ENCODE measurements around the gene ALPK1.

The ALPK1 gene

GRCh38 chr4:112418092-112418491 lies 120.9 kb downstream of the ALPK1 start:
- no CpG with 5 or more reads among the region's 10 CpGs for WGBS (ENCODE audit: extremely low coverage, insufficient coverage, insufficient read length)
- Histone ChIP-seq H4K91ac (ENCODE audit: low read depth, low read length) (no peak overlapping the region), H3K79me1 (ENCODE audit: low read length) (no peaks in the 10 kb centered on the region), H2AFZ (ENCODE audit: insufficient read depth, low read length, poor library complexity) (no peak overlapping the region), H2BK5ac (ENCODE audit: low read depth, low read length, poor library complexity) (no peak overlapping the region), H2AK5ac (ENCODE audit: low read length) (no peak overlapping the region), H3K4me3 (ENCODE audit: low read depth, low read length) (no peak overlapping the region), H3K27me3 (ENCODE audit: insufficient read depth, low read length) (no peaks in the 10 kb centered on the region), H2BK12ac (ENCODE audit: low read length) (no peak overlapping the region), H3K9me3 (ENCODE audit: insufficient read depth, low read depth, low read length) (no peaks in the 10 kb centered on the region), H2BK120ac (ENCODE audit: insufficient read depth, low read length, poor library complexity) (no peak overlapping the region), H3K36me3 (ENCODE audit: control insufficient read depth in 1 of 2, insufficient read depth in 2 of 2, low read length in 2 of 2) (no peaks in the 10 kb centered on the region), H3K23ac (ENCODE audit: low read length) (no peak overlapping the region), H4K8ac (ENCODE audit: low read depth, low read length) (no peak overlapping the region), H3K18ac (ENCODE audit: low read length) (no peak overlapping the region), H4K12ac (ENCODE audit: low read depth, low read length) (no peak overlapping the region), H3K79me2 (ENCODE audit: control insufficient read depth, insufficient read depth, low read length, poor library complexity) (no peaks in the 10 kb centered on the region), H3K4me1 (ENCODE audit: control insufficient read depth in 1 of 2, insufficient read depth in 2 of 2, low read length in 2 of 2) (no peaks in the 10 kb centered on the region), H3K4ac (ENCODE audit: low read depth, low read length) (no peak overlapping the region), H3K14ac (ENCODE audit: low read length) (no peak overlapping the region), H3K4me2 (ENCODE audit: low read length) (no peak overlapping the region), H3K27ac (ENCODE audit: low read depth, low read length) (no peak overlapping the region), H3K9ac (ENCODE audit: low read length) (no peak overlapping the region)
- no peak for DNase-seq

- H4K91ac ChIP-seq (ENCODE audit: low read depth, low read length), result no peak overlapping the region
- no CpG with 5 or more reads among the region's 7 CpGs for WGBS (ENCODE audit: extremely low coverage, insufficient coverage, insufficient read length)
- H2BK12ac ChIP-seq (ENCODE audit: low read length), result no peak overlapping the region
- H3K18ac ChIP-seq (ENCODE audit: low read length), result no peak overlapping the region
- H3K79me2 ChIP-seq (ENCODE audit: control insufficient read depth, insufficient read depth, low read length, poor library complexity), result no peaks in the 10 kb centered on the region
- H3K9me3 ChIP-seq (ENCODE audit: insufficient read depth, low read depth, low read length), result no peaks in the 10 kb centered on the region
- H2BK5ac ChIP-seq (ENCODE audit: low read depth, low read length, poor library complexity), result no peak overlapping the region
- no peaks in the 10 kb centered on the region for H3K36me3 ChIP-seq (ENCODE audit: control insufficient read depth in 1 of 2, insufficient read depth in 2 of 2, low read length in 2 of 2)
- H3K4me1 ChIP-seq (ENCODE audit: control insufficient read depth in 1 of 2, insufficient read depth in 2 of 2, low read length in 2 of 2), result no peaks in the 10 kb centered on the region
- no peak overlapping the region for H3K27ac ChIP-seq (ENCODE audit: low read depth, low read length)
- no peak overlapping the region for H2BK120ac ChIP-seq (ENCODE audit: insufficient read depth, low read length, poor library complexity)
- H3K4me3 ChIP-seq (ENCODE audit: low read depth, low read length), result no peak overlapping the region
- no peak overlapping the region for H3K4ac ChIP-seq (ENCODE audit: low read depth, low read length)
- H2AK5ac ChIP-seq (ENCODE audit: low read length), result no peak overlapping the region
- H3K14ac ChIP-seq (ENCODE audit: low read length), result no peak overlapping the region
- no peak overlapping the region for H3K23ac ChIP-seq (ENCODE audit: low read length)
- no peaks in the 10 kb centered on the region for H3K27me3 ChIP-seq (ENCODE audit: insufficient read depth, low read length)
- H3K9ac ChIP-seq (ENCODE audit: low read length), result no peak overlapping the region
- no peak overlapping the region for H4K8ac ChIP-seq (ENCODE audit: low read depth, low read length)
- H3K4me2 ChIP-seq (ENCODE audit: low read length), result no peak overlapping the region
- peak; percentile 61 to 78 for DNase-seq
- no peak overlapping the region for H4K12ac ChIP-seq (ENCODE audit: low read depth, low read length)
- no peaks in the 10 kb centered on the region for H3K79me1 ChIP-seq (ENCODE audit: low read length)
- no peak overlapping the region for H2AFZ ChIP-seq (ENCODE audit: insufficient read depth, low read length, poor library complexity)
Observed at GRCh38 chr4:112421911-112422310, 124.7 kb downstream of the ALPK1 start.

- no peak overlapping the region for H3K4me3 ChIP-seq (ENCODE audit: low read depth, low read length)
- H3K79me2 ChIP-seq (ENCODE audit: control insufficient read depth, insufficient read depth, low read length, poor library complexity), result no peaks in the 10 kb centered on the region
- no peak overlapping the region for H3K4ac ChIP-seq (ENCODE audit: low read depth, low read length)
- no peak overlapping the region for H2BK12ac ChIP-seq (ENCODE audit: low read length)
- no CpG with 5 or more reads among the region's 2 CpGs for WGBS (ENCODE audit: extremely low coverage, insufficient coverage, insufficient read length)
- no peaks in the 10 kb centered on the region for H3K9me3 ChIP-seq (ENCODE audit: insufficient read depth, low read depth, low read length)
- no peak overlapping the region for H2AK5ac ChIP-seq (ENCODE audit: low read length)
- no peak overlapping the region for H4K12ac ChIP-seq (ENCODE audit: low read depth, low read length)
- no peak overlapping the region for H3K18ac ChIP-seq (ENCODE audit: low read length)
- H3K27ac ChIP-seq (ENCODE audit: low read depth, low read length), result no peak overlapping the region
- H2BK120ac ChIP-seq (ENCODE audit: insufficient read depth, low read length, poor library complexity), result no peak overlapping the region
- H3K79me1 ChIP-seq (ENCODE audit: low read length), result no peaks in the 10 kb centered on the region
- no peak overlapping the region for H2BK5ac ChIP-seq (ENCODE audit: low read depth, low read length, poor library complexity)
- no peak overlapping the region for H4K8ac ChIP-seq (ENCODE audit: low read depth, low read length)
- H3K9ac ChIP-seq (ENCODE audit: low read length), result no peak overlapping the region
- H4K91ac ChIP-seq (ENCODE audit: low read depth, low read length), result no peak overlapping the region
- DNase-seq, result no peak
- no peaks in the 10 kb centered on the region for H3K36me3 ChIP-seq (ENCODE audit: control insufficient read depth in 1 of 2, insufficient read depth in 2 of 2, low read length in 2 of 2)
- H3K4me2 ChIP-seq (ENCODE audit: low read length), result no peak overlapping the region
- H3K4me1 ChIP-seq (ENCODE audit: control insufficient read depth in 1 of 2, insufficient read depth in 2 of 2, low read length in 2 of 2), result no peaks in the 10 kb centered on the region
- H3K27me3 ChIP-seq (ENCODE audit: insufficient read depth, low read length), result no peaks in the 10 kb centered on the region
- H2AFZ ChIP-seq (ENCODE audit: insufficient read depth, low read length, poor library complexity), result no peak overlapping the region
- no peak overlapping the region for H3K23ac ChIP-seq (ENCODE audit: low read length)
- H3K14ac ChIP-seq (ENCODE audit: low read length), result no peak overlapping the region
Observed at GRCh38 chr4:112422644-112423043, 125.5 kb downstream of the ALPK1 start.

GRCh38 chr4:112423591-112423990 lies 126.4 kb downstream of the ALPK1 start:
- Histone ChIP-seq H3K4me1 (ENCODE audit: control insufficient read depth in 1 of 2, insufficient read depth in 2 of 2, low read length in 2 of 2) (no peaks in the 10 kb centered on the region), H2BK5ac (ENCODE audit: low read depth, low read length, poor library complexity) (no peak overlapping the region), H3K79me1 (ENCODE audit: low read length) (no peaks in the 10 kb centered on the region), H2AFZ (ENCODE audit: insufficient read depth, low read length, poor library complexity) (no peak overlapping the region), H3K9ac (ENCODE audit: low read length) (no peak overlapping the region), H4K91ac (ENCODE audit: low read depth, low read length) (no peak overlapping the region), H3K79me2 (ENCODE audit: control insufficient read depth, insufficient read depth, low read length, poor library complexity) (no peaks in the 10 kb centered on the region), H3K4ac (ENCODE audit: low read depth, low read length) (no peak overlapping the region), H2BK120ac (ENCODE audit: insufficient read depth, low read length, poor library complexity) (no peak overlapping the region), H3K14ac (ENCODE audit: low read length) (no peak overlapping the region), H3K27me3 (ENCODE audit: insufficient read depth, low read length) (no peaks in the 10 kb centered on the region), H4K12ac (ENCODE audit: low read depth, low read length) (no peak overlapping the region), H3K18ac (ENCODE audit: low read length) (no peak overlapping the region), H2BK12ac (ENCODE audit: low read length) (no peak overlapping the region), H3K36me3 (ENCODE audit: control insufficient read depth in 1 of 2, insufficient read depth in 2 of 2, low read length in 2 of 2) (no peaks in the 10 kb centered on the region), H4K8ac (ENCODE audit: low read depth, low read length) (no peak overlapping the region), H3K23ac (ENCODE audit: low read length) (no peak overlapping the region), H3K27ac (ENCODE audit: low read depth, low read length) (no peak overlapping the region), H2AK5ac (ENCODE audit: low read length) (no peak overlapping the region), H3K9me3 (ENCODE audit: insufficient read depth, low read depth, low read length) (no peaks in the 10 kb centered on the region), H3K4me2 (ENCODE audit: low read length) (no peak overlapping the region), H3K4me3 (ENCODE audit: low read depth, low read length) (no peak overlapping the region)
- WGBS (ENCODE audit: extremely low coverage, insufficient coverage, insufficient read length), result no CpG with 5 or more reads among the region's 1 CpG
- no peak for DNase-seq

Measured in trophoblast cell (in vitro differentiated cells and primary cell).